DOHH2 (cell line): ENCODE results near the gene OXSR1.

ENCODE experiments used
- CTCF ChIP-seq: fragments of 200-600 bp; sonication (generic); IDR thresholded peaks from one replicate; pipeline ENCODE4 v1.5.1; 2014; ENCODE audit warnings: antibody characterized with exemption, mild to moderate bottlenecking, low read depth, low read length; ENCODE audit not compliant: poor library complexity, severe bottlenecking
- EZH2phosphoT487 ChIP-seq: fragments of 200-600 bp; sonication (generic); IDR thresholded peaks from 2 replicates; pipeline ENCODE4 v1.6.1; 2017; ENCODE audit warnings: borderline replicate concordance, mild to moderate bottlenecking, antibody characterized with exemption, low read length, moderate library complexity, mixed read lengths

GRCh38 chr3:38250198-38250597 lies 84.9 kb downstream of the OXSR1 start:
- no peak for TF ChIP-seq CTCF
- TF ChIP-seq EZH2phosphoT487: no peak
